DOHH2 (cell line): Measurements from ENCODE around the gene TBC1D24.

Experiments
- CTCF ChIP-seq: fragments of 200-600 bp; sonication (generic); IDR thresholded peaks from one replicate; pipeline ENCODE4 v1.5.1; 2014; ENCODE audit warnings: antibody characterized with exemption, mild to moderate bottlenecking, low read depth, low read length; ENCODE audit not compliant: poor library complexity, severe bottlenecking
- EZH2phosphoT487 ChIP-seq: fragments of 200-600 bp; sonication (generic); IDR thresholded peaks from 2 replicates; pipeline ENCODE4 v1.6.1; 2017; ENCODE audit warnings: borderline replicate concordance, mild to moderate bottlenecking, antibody characterized with exemption, low read length, moderate library complexity, mixed read lengths

DNA sequence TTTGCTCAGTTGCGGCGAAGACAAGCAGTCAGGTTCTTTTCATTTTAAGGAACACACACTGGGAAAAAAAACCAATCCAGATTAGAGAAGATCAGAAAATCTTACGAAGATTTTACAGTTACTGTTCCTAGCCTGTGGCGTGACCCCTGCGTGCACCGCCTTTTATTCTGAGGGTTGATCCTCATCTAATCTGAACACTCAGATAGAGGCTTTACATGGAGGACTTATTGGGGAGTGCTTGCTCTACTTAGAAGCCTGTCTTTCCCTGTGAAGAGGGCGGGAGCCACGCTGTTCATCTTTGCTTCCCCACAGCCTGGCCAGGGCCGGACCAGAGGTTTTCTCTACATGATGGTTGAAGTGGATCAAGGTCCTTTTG lies 1.4 kb downstream of the TBC1D24 start:
- TF ChIP-seq CTCF = no peak
- TF ChIP-seq EZH2phosphoT487 = no peak
